GM12878 (cell line): Measurements from ENCODE around the gene PRKCB. TPM values are rescaled to one million over a fixed set of nuclear protein-coding genes. Genes with fewer than 3 reads are reported as not detected.

Experiments
- ATAC-seq: fragments of 200-7000 bp; cut with Tn5 transposase; 3 replicates; pipeline ENCODE4 v1.9.1; 2020; ENCODE audit warnings: mild to moderate bottlenecking, moderate library complexity
- BruUV-seq: library from RNA; stranded (reverse); fragments of 400-500 nt; replicated peaks from 2 replicates; lab custom pipeline; 2021; lab: Mats Ljungman, UMichigan
- CTCF ChIA-PET: fragments of 300-600 bp; sonication (Branson Sonifier 250); formaldehyde crosslinking; extraction: SDS; loops from one replicate; lab custom pipeline; 2021; ENCODE audit warnings: inconsistent platforms; lab: Yijun Ruan, JAX
- POLR2A ChIA-PET: fragments of 350-600 bp; formaldehyde crosslinking; extraction: SDS; loops from one replicate; lab custom pipeline; 2021; ENCODE audit warnings: inconsistent platforms; lab: Charles Lee
- RAD21 ChIA-PET: fragments of 300-600 bp; sonication (Branson Sonifier 250); formaldehyde crosslinking; loops from one replicate; lab custom pipeline; 2023; ENCODE audit warnings: antibody characterized with exemption; ENCODE audit not compliant: unreplicated experiment; lab: Charles Lee
- SMC1A ChIA-PET: fragments of 300-600 bp; sonication (Branson Sonifier 250); formaldehyde crosslinking; loops from one replicate; lab custom pipeline; 2023; ENCODE audit not compliant: unreplicated experiment, uncharacterized antibody; lab: Charles Lee
- DNase-seq: peaks from one replicate; pipeline ENCODE4 v3.0.0-alpha.2; 2011; ENCODE audit warnings: low read depth, low spot score
- FAIRE-seq: peaks from 3 replicates; lab custom pipeline; 2011; peaks lifted over from hg19 to GRCh38; lab: Jason Lieb, UNC
- H2AFZ ChIP-seq: 2 replicates; pipeline ENCODE4 v1.6.0; 2011; ENCODE audit warnings: low read depth, low read length, control low read depth; ENCODE audit not compliant: control insufficient read depth
- H3K27ac ChIP-seq: 2 replicates; pipeline ENCODE4 v1.5.1; 2011; ENCODE audit warnings: control low read depth; ENCODE audit not compliant: control insufficient read depth, insufficient read depth
- H3K27me3 ChIP-seq, 2 experiments: replicated peaks in 1 of 2; 2 replicates each; pipeline versions ENCODE4 v1.6.0 to v1.6.1; 2011; ENCODE audit warnings: low read length in 1 of 2; ENCODE audit not compliant: control insufficient read depth in 2 of 2, insufficient read depth in 2 of 2
- H3K36me3 ChIP-seq, 2 experiments: 2 replicates each; pipeline ENCODE4 v1.5.1; 2011; ENCODE audit warnings: low read length in 1 of 2; ENCODE audit not compliant: control insufficient read depth in 2 of 2, insufficient read depth in 2 of 2
- H3K4me1 ChIP-seq: 2 replicates; pipeline ENCODE4 v1.6.1; 2011; ENCODE audit warnings: mild to moderate bottlenecking, low read length, moderate library complexity, mixed read lengths; ENCODE audit not compliant: control insufficient read depth, insufficient read depth
- H3K4me2 ChIP-seq: 2 replicates; pipeline ENCODE4 v1.6.0; 2011; ENCODE audit warnings: control low read depth; ENCODE audit not compliant: control insufficient read depth, insufficient read depth
- H3K4me3 ChIP-seq: fragments of 200-600 bp; sonication (generic); 2 replicates; pipeline ENCODE4 v1.5.1; 2016
- H3K79me2 ChIP-seq: 2 replicates; pipeline ENCODE4 v1.6.0; 2011; ENCODE audit warnings: low read length; ENCODE audit not compliant: control insufficient read depth, insufficient read depth
- H3K9ac ChIP-seq: 2 replicates; pipeline ENCODE4 v1.8.0; 2011; ENCODE audit warnings: low read length, control low read depth, mixed read lengths; ENCODE audit not compliant: control insufficient read depth, insufficient read depth
- H3K9me3 ChIP-seq: replicated peaks from 3 replicates; pipeline ENCODE4 v1.5.1; 2011; ENCODE audit warnings: mild to moderate bottlenecking, low read length; ENCODE audit not compliant: control insufficient read depth, insufficient read depth
- H4K20me1 ChIP-seq: 2 replicates; pipeline ENCODE4 v1.6.0; 2011; ENCODE audit not compliant: control insufficient read depth, insufficient read depth
- HCFC1 ChIP-seq: fragments of 150-350 bp; IDR thresholded peaks from 2 replicates; pipeline ENCODE4 v1.6.1; 2014; ENCODE audit warnings: low read length
- IKZF1 ChIP-seq: fragments of 450-650 bp; conservative IDR thresholded peaks from 2 replicates; pipeline ENCODE4 v1.6.1; 2017; ENCODE audit warnings: antibody characterized with exemption, mild to moderate bottlenecking
- LARP7 ChIP-seq: fragments of 450-650 bp; IDR thresholded peaks from 2 replicates; pipeline ENCODE4 v1.6.1; 2017; ENCODE audit warnings: mild to moderate bottlenecking
- NFYB ChIP-seq: IDR thresholded peaks from 2 replicates; pipeline ENCODE4 v1.6.1; 2011; ENCODE audit warnings: low read depth, mild to moderate bottlenecking, low read length, improper control_type of control experiment, moderate library complexity; ENCODE audit not compliant: insufficient read depth
- POLR2A ChIP-seq: IDR thresholded peaks from 2 replicates; pipeline ENCODE4 v1.6.1; 2011; ENCODE audit warnings: low read depth, mild to moderate bottlenecking, low read length
- RAD21 ChIP-seq: IDR thresholded peaks from 2 replicates; pipeline ENCODE4 v1.6.1; 2011; ENCODE audit warnings: mild to moderate bottlenecking, low read depth, low read length, moderate library complexity; ENCODE audit not compliant: insufficient read depth
- SMAD1 ChIP-seq: fragments of 450-650 bp; IDR thresholded peaks from 2 replicates; pipeline ENCODE4 v1.6.1; 2018; ENCODE audit warnings: mild to moderate bottlenecking, low read depth; ENCODE audit not compliant: partially characterized antibody
- WRNIP1 ChIP-seq: IDR thresholded peaks from 2 replicates; pipeline ENCODE4 v1.6.1; 2011; ENCODE audit warnings: low read depth, low read length, improper control_type of control experiment, borderline replicate concordance
- WGBS: methylation state at CpG from one replicate; pipeline ENCODE4 v1.1.6; 2016; ENCODE audit warnings: low lambda C conversion rate; ENCODE audit not compliant: insufficient replicate concordance, insufficient coverage; ENCODE audit errors: missing lambda C conversion rate; 5-methylcytosine and 5-hydroxymethylcytosine counted together
- in situ Hi-C: fragments of 300-500 bp; cut with MboI; formaldehyde crosslinking; loops from 9 replicates; pipeline ENCODE4 v1.14.3; 2018; ENCODE audit warnings: mixed read lengths
- intact Hi-C: fragments of 100-400 bp; cut with micrococcal nuclease; formaldehyde crosslinking; loops from one replicate; pipeline ENCODE4 v1.14.2; 2022; ENCODE audit not compliant: unreplicated experiment
- polyA plus RNA-seq, 11 experiments: library from polyadenylated mRNA; depleted of rRNA in 4 of 11; unstranded in 6 of 11; stranded (reverse) in 5 of 11; fragments of >200 nt; fragmentation: Nextera tagmentation in 4 of 11; fragmentation: Illumina TruSeq in 1 of 11; extraction: Ambion mirVana in 4 of 11; extraction: Trizol in 1 of 11; gene quantifications; 1 replicate in 1 of 11; 2 replicates in 10 of 11; pipeline versions ENCODE4 v1.2.1 to v1.2.3, GENCODE V29; 2011 to 2016; ENCODE audit warnings: inconsistent platforms in 2 of 11, missing spikeins in 2 of 11, low read depth in 1 of 11
- total RNA-seq, 4 experiments: library from RNA; depleted of rRNA in 3 of 4; stranded (reverse); fragments of >200 nt in 3 of 4; fragmentation: Illumina TruSeq in 1 of 4; extraction: Trizol in 1 of 4; gene quantifications; 2 replicates each; pipeline versions ENCODE4 v1.2.1 to v1.2.3, GENCODE V29; 2013 to 2021
- TF ChIP-seq, protein P1 (sequence below): fragments of 450-650 bp; IDR thresholded peaks from 2 replicates; pipeline ENCODE4 v1.6.1; 2017; ENCODE audit warnings: mild to moderate bottlenecking, low read depth, inconsistent platforms; ENCODE audit not compliant: poor library complexity, severe bottlenecking

The PRKCB gene
- total and polyA plus RNA-seq, 10 of the 15 experiments (the other 5 are each of a cell fraction or from before 2014, with no cell fraction given), result 21.4 to 158 (median 97.3) TPM

DNA sequence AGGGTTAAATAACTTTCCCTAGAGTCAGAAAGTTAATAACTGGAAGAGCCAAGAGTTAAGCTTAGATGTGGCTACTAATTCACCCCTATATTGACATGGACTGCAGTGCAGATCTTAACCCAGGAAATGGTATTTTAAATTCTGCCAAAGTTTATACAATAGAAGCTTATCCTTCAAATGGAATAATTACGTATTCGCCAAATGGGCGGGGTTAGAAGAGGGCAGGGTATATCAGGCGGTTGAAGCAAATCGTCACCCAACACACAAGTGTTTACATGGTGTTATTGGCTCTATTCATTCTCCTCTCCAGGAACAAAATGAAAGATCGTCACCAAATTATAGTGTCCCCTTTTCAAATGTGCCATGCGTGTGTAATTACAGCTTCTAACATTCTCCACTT, 182.7 kb downstream of the PRKCB start:
- H3K9me3 ChIP-seq, result no peaks in the 10 kb centered on the region; the same call in 2 of the 3 replicates
- BruUV-seq, result no TSS peak
- ATAC-seq, result no peak
- no peaks in the 10 kb centered on the region for H3K27me3 ChIP-seq
- ChIA-PET RAD21 (no interaction called here), SMC1A (interaction anchor here (0.6 to 16.5 kb wide), 2 partner anchors 8 to 212 kb away, joined by 3 to 237 read pairs; no protein-coding TSS in a partner anchor), CTCF (interaction anchor here (0.8 to 3.0 kb wide), 4 partner anchors 8 to 215 kb away, joined by 3 to 11 read pairs (median 4); no protein-coding TSS in a partner anchor), POLR2A (interaction anchor here (0.6 to 0.7 kb wide), 2 partner anchors 139 to 181 kb away, joined by 8 to 12 read pairs; no protein-coding TSS in a partner anchor)
- no peak overlapping the region for H3K27ac ChIP-seq
- H3K36me3 ChIP-seq, result 0 out of 4 replicates have a peak, but pooled peaks cover 0 to 2% of the 10 kb centered on the region in 2 experiments
- H3K4me1 ChIP-seq, result peaks cover 51% of the 10 kb centered on the region
- WGBS, result over 99% methylated on average over 7 of the region's 7 CpGs
- H3K4me2 ChIP-seq, result no peak overlapping the region
- no peak overlapping the region for H3K4me3 ChIP-seq
- no peak for DNase-seq
- intact Hi-C loops, result no loop called here
- H2AFZ ChIP-seq, result no peak overlapping the region
- peaks cover 12% of the 10 kb centered on the region for H3K79me2 ChIP-seq
- TF ChIP-seq RAD21 (no peak), SMAD1 (no peak), NFYB (no peak), LARP7 (no peak), IKZF1 (no peak), HCFC1 (no peak), POLR2A (no peak), WRNIP1 (no peak)
- TF ChIP-seq, protein P1, sequence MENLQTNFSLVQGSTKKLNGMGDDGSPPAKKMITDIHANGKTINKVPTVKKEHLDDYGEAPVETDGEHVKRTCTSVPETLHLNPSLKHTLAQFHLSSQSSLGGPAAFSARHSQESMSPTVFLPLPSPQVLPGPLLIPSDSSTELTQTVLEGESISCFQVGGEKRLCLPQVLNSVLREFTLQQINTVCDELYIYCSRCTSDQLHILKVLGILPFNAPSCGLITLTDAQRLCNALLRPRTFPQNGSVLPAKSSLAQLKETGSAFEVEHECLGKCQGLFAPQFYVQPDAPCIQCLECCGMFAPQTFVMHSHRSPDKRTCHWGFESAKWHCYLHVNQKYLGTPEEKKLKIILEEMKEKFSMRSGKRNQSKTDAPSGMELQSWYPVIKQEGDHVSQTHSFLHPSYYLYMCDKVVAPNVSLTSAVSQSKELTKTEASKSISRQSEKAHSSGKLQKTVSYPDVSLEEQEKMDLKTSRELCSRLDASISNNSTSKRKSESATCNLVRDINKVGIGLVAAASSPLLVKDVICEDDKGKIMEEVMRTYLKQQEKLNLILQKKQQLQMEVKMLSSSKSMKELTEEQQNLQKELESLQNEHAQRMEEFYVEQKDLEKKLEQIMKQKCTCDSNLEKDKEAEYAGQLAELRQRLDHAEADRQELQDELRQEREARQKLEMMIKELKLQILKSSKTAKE, result no peak
- no peak overlapping the region for H3K9ac ChIP-seq
- no peak for FAIRE-seq
- in situ Hi-C loops, result no loop called here
- H4K20me1 ChIP-seq, result no peaks in the 10 kb centered on the region
